ENCODE data around the gene TMCC3.

DNA sequence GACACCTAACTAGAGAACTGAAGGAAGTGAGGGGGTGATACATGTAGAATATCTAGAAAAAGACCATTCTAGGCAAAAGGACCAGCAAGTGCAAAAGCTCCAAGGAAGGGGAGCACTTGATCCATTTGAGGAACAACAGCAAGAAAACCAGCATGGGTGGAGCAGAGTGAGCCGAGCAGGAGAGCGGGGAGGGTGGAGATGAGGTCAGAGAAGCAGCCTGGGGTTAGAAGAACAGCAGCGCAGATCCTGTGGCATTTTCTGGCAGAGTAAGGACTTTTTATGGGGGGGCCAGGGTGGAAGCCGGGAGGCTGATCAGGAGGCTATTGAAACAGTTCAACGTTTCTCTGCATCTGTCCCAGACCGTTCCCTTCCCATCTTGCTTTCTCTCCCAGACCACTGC, 24.5 kb upstream of the TMCC3 start:
- TF ChIP-seq EZH2 (IDR thresholded peaks at IDR 0.05; ENCODE audit: low read length) (no peak), CTCF (optimal IDR thresholded peaks at IDR 0.05 in 1 of 3, IDR thresholded peaks at IDR 0.05 in 1 of 3, conservative IDR thresholded peaks at IDR 0.05 in 1 of 3; ENCODE audit: extremely low read depth in 1 of 3, insufficient read depth in 2 of 3, low read length in 3 of 3) (no peak)

Data from keratinocyte (primary cell).